AG09309 (cell line): ENCODE results near the gene ADSS1.

Experiments
- DNase-seq: peaks from one replicate; pipeline ENCODE4 v3.0.0-alpha.2; 2010; ENCODE audit warnings: low read depth
- H3K4me3 ChIP-seq: 2 replicates; pipeline ENCODE4 v1.5.1; 2011; ENCODE audit warnings: mild to moderate bottlenecking, low read depth, low read length, moderate library complexity; ENCODE audit not compliant: control insufficient read depth
- TF ChIP-seq, protein P1 (sequence below): IDR thresholded peaks from 2 replicates; pipeline ENCODE4 v1.5.1; 2011; ENCODE audit warnings: mild to moderate bottlenecking, low read depth, low read length, inconsistent platforms; ENCODE audit not compliant: insufficient read depth, control insufficient read depth; ENCODE audit errors: missing control alignments

ADSS1 gene

DNA sequence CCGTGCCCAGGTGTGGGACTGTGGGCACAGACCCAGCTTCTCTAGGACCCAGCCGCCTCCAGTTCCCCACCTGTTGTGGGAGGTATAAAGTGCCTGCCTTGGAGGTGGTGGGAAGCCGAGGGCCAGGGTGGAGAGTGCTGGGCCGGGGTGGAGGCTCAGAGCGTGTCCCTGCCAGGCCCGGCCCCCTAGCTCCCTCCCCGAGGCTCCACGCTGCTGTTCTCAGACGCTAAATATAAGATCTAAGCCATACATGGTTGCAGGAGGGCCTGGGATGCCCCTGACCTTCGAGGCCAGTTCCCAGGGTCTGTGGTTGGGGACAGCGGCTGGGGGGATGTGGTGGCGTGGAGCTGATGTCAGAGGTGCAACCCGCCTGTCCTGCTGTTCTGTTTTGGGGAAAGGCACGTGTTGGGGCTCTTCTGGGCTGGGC lies 23.8 kb upstream of the ADSS1 start:
- TF ChIP-seq, protein P1, sequence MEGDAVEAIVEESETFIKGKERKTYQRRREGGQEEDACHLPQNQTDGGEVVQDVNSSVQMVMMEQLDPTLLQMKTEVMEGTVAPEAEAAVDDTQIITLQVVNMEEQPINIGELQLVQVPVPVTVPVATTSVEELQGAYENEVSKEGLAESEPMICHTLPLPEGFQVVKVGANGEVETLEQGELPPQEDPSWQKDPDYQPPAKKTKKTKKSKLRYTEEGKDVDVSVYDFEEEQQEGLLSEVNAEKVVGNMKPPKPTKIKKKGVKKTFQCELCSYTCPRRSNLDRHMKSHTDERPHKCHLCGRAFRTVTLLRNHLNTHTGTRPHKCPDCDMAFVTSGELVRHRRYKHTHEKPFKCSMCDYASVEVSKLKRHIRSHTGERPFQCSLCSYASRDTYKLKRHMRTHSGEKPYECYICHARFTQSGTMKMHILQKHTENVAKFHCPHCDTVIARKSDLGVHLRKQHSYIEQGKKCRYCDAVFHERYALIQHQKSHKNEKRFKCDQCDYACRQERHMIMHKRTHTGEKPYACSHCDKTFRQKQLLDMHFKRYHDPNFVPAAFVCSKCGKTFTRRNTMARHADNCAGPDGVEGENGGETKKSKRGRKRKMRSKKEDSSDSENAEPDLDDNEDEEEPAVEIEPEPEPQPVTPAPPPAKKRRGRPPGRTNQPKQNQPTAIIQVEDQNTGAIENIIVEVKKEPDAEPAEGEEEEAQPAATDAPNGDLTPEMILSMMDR, result no peak
- no peak overlapping the region for H3K4me3 ChIP-seq
- no peak for DNase-seq

DNA sequence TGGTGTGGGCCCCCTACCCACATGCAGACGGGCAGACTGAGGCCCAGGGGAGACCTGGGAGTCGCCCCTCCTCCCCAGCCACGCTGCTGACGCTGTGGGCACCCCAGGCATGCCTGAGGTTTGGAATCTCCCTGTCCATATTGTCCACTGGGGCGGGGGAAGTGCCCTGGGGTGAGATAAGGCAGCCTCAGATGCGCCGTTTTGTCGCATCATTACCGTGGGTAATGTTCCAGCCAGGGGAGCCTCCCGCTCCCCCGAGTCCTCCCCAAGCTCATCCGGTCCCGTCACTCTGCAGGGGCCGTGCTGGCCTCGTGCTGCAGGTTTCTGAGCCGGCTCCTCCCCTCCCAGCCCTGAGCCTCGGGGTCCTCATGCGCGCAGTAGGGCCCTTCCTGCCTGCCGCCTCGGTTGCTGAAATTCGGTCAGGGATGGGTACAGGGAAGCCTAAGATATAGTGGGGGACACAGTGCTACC lies 23.2 kb upstream of the ADSS1 start:
- DNase-seq, result no peak
- no peak overlapping the region for H3K4me3 ChIP-seq

DNA sequence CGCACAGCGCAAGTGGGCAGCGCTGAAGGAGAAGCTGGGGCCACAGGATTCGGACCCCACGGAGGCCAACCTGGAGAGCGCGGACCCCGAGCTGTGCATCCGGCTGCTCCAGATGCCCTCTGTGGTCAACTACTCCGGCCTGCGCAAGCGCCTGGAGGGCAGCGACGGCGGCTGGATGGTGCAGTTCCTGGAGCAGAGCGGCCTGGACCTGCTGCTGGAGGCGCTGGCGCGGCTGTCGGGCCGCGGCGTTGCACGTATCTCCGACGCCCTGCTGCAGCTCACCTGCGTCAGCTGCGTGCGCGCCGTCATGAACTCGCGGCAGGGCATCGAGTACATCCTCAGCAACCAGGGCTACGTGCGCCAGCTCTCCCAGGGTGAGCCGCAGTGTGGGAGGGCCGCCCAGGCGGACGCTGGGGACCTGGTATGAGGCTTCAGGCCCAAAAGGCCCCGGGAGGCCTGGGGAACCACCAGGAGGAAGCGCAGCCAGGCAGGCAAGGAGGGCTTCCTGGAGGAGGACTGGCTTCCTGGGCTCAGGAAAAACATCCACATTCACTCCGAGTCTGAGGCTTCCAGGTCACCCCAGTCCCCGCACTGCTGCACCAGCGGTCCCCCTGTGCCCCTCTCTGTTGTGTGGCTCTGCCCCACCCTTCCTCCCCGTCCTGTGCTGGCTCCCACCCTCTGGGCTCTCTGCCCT lies 22.5 kb upstream of the ADSS1 start:
- no peak overlapping the region for H3K4me3 ChIP-seq
- TF ChIP-seq, protein P1, result no peak
- no peak for DNase-seq

More for the DNA sequence above, 23.2 kb upstream of the ADSS1 start:
- TF ChIP-seq, protein P1, result no peak

DNA sequence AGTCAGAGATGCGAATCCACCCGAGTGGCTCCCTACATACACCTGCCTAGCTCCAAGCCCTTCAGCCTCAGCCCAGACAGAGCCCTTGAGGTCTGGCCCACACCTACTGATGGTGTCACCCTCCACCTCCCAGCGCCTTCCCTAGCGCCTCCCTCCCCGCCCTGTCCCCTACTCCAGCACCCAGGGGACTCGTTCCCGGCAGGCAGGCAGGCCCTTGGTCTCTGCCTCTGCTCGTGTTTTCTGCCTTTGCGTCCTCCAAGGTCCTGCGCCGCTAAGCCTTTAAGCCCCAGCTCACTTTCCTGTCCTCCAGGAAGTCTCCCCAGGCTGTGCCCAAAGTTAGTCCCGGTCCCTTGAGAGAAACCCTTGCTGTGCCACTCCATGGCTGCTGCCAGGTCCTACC lies 21.9 kb upstream of the ADSS1 start:
- H3K4me3 ChIP-seq, result no peak overlapping the region
- DNase-seq, result no peak
- TF ChIP-seq, protein P1, result no peak

DNA sequence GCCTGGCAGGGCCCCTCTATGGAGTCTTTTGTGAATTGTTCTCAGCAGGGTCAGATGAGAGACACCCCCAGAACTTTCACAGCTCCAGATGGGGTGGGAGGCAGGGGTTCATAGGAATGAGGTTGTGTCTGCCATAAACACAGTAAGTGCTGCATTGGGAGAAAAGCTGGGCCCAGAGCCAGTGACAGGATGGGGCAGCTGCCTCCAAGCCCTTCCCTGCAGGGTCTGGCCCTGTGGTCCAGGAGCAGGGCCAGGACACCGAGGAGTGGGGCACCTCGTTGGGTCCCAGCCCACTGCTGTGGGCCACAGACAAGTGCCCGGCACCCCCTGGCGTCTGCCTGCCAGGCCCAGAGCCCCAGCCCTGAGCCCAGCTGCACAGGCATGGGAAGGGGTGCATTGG lies 21.4 kb upstream of the ADSS1 start:
- TF ChIP-seq, protein P1, result no peak
- no peak overlapping the region for H3K4me3 ChIP-seq
- DNase-seq, result no peak

DNA sequence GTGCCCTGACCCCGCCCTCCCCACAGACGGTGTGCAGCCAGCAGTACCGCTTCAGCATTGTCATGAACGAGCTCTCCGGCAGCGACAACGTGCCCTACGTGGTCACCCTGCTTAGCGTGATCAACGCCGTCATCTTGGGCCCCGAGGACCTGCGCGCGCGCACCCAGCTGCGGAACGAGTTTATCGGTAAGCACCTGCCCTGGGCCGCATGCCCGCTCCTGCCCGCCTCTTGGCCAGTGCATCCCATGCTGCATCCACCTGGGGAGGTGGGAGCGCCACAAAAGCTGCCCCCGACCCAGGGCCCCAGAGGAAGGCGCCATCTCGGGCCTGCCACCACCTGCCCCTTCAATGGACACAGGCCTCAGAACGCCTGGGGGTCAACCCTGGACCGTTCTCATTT lies 20.8 kb upstream of the ADSS1 start:
- TF ChIP-seq, protein P1, result no peak
- H3K4me3 ChIP-seq, result no peak overlapping the region
- DNase-seq, result no peak
